Activated B cell treated with CpG ODN at 0.5 μM for 24 hours (primary cell): Measurements from ENCODE around the gene PDIA4. TPM values are rescaled to one million over a fixed set of nuclear protein-coding genes. Genes with fewer than 3 reads are reported as not detected.

Experiments
- ATAC-seq: fragments of 200-7000 bp; cut with Tn5 transposase; one replicate; pipeline ENCODE4 v1.10.0; 2021; ENCODE audit warnings: low read depth, mild to moderate bottlenecking, moderate library complexity
- CTCF ChIA-PET: fragments of 350-600 bp; sonication (Branson Sonifier 250); formaldehyde crosslinking; loops from one replicate; lab custom pipeline; 2021; ENCODE audit warnings: antibody characterized with exemption; lab: Charles Lee
- POLR2A ChIA-PET: fragments of 350-600 bp; sonication (Branson Sonifier 250); formaldehyde crosslinking; loops from one replicate; lab custom pipeline; 2021; ENCODE audit warnings: antibody characterized with exemption; lab: Charles Lee
- DNase-seq: peaks from one replicate; pipeline ENCODE4 v3.0.0; 2022
- H3K27ac Mint-ChIP-seq: one replicate; pipeline ENCODE4 v1.8.0; 2020; ENCODE audit warnings: mixed read lengths
- H3K27me3 Mint-ChIP-seq: one replicate; pipeline ENCODE4 v1.8.0; 2021; ENCODE audit warnings: mixed read lengths
- H3K36me3 Mint-ChIP-seq: one replicate; pipeline ENCODE4 v1.8.0; 2021; ENCODE audit warnings: low read depth, mixed read lengths
- H3K4me1 Mint-ChIP-seq: one replicate; pipeline ENCODE4 v1.8.0; 2021; ENCODE audit warnings: mixed read lengths
- H3K4me3 Mint-ChIP-seq: one replicate; pipeline ENCODE4 v1.8.0; 2020; ENCODE audit warnings: mild to moderate bottlenecking, mixed read lengths
- H3K9me3 Mint-ChIP-seq: one replicate; pipeline ENCODE4 v1.8.0; 2020; ENCODE audit warnings: mixed read lengths
- intact Hi-C: fragments of 100-400 bp; cut with micrococcal nuclease; formaldehyde crosslinking; loops from one replicate; pipeline ENCODE4 v1.15.1; 2024
- total RNA-seq: library from RNA; stranded (reverse); gene quantifications from 2 replicates; pipeline ENCODE4 v1.2.3, GENCODE V29; 2022
- TF ChIP-seq, protein P1 (sequence below): fragments of 200-600 bp; IDR thresholded peaks from one replicate; pipeline ENCODE4 v1.8.0; 2022; ENCODE audit warnings: antibody characterized with exemption, mild to moderate bottlenecking

The PDIA4 gene
- total RNA-seq, 1 donor from 2014 or later: 59.4 TPM

- H3K27me3 Mint-ChIP-seq: no peaks in the 10 kb centered on the region
- peaks cover 3% of the 10 kb centered on the region for H3K4me1 Mint-ChIP-seq
- H3K36me3 Mint-ChIP-seq: peaks cover 75% of the 10 kb centered on the region
- CTCF ChIA-PET: interaction anchor here (0.7 to 2.5 kb wide), 23 partner anchors 15 to 455 kb away, joined by 3 to 46 read pairs (median 4); partner anchors contain the start of genes PDIA4, ZNF398, ZNF425 and ZNF777
- H3K9me3 Mint-ChIP-seq: no peaks in the 10 kb centered on the region
- POLR2A ChIA-PET: interaction anchor here (0.6 to 1.2 kb wide), 6 partner anchors 22 to 120 kb away, joined by 3 to 6 read pairs (median 4); partner anchors contain the start of genes PDIA4, ZNF425 and ZNF786
- TF ChIP-seq, protein P1, sequence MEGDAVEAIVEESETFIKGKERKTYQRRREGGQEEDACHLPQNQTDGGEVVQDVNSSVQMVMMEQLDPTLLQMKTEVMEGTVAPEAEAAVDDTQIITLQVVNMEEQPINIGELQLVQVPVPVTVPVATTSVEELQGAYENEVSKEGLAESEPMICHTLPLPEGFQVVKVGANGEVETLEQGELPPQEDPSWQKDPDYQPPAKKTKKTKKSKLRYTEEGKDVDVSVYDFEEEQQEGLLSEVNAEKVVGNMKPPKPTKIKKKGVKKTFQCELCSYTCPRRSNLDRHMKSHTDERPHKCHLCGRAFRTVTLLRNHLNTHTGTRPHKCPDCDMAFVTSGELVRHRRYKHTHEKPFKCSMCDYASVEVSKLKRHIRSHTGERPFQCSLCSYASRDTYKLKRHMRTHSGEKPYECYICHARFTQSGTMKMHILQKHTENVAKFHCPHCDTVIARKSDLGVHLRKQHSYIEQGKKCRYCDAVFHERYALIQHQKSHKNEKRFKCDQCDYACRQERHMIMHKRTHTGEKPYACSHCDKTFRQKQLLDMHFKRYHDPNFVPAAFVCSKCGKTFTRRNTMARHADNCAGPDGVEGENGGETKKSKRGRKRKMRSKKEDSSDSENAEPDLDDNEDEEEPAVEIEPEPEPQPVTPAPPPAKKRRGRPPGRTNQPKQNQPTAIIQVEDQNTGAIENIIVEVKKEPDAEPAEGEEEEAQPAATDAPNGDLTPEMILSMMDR: peak; percentile 56
- intact Hi-C loops: loop anchor here (1.0 to 10.0 kb wide), 7 partner anchors 18 to 1269 kb away; partner anchors contain the start of genes PDIA4, ZNF425, ZNF746 and ZNF786
- no peak overlapping the region for H3K27ac Mint-ChIP-seq
- peak; percentile 91 for ATAC-seq
- peak; percentile 74 for DNase-seq
- H3K4me3 Mint-ChIP-seq: no peak overlapping the region
Measured at GRCh38 chr7:149005427-149006344, 22.6 kb downstream of the PDIA4 start.

- Mint-ChIP-seq H3K4me3 (no peak overlapping the region), H3K36me3 (peaks cover 67% of the 10 kb centered on the region), H3K27me3 (no peaks in the 10 kb centered on the region), H3K9me3 (no peaks in the 10 kb centered on the region), H3K27ac (no peak overlapping the region), H3K4me1 (peaks cover 3% of the 10 kb centered on the region)
- CTCF ChIA-PET: interaction anchor here (0.8 to 2.5 kb wide), 21 partner anchors 14 to 456 kb away, joined by 3 to 46 read pairs (median 5); partner anchors contain the start of genes PDIA4, ZNF398, ZNF425 and ZNF777
- no peak for ATAC-seq
- intact Hi-C loops: loop anchor here (1.0 to 10.0 kb wide), 7 partner anchors 17 to 1270 kb away; partner anchors contain the start of genes PDIA4, ZNF425, ZNF746 and ZNF786
- POLR2A ChIA-PET: interaction anchor here (0.6 to 1.2 kb wide), 4 partner anchors 23 to 61 kb away, joined by 3 to 6 read pairs (median 5); partner anchors contain the start of gene PDIA4
- DNase-seq: no peak
- TF ChIP-seq, protein P1: no peak
Measured at GRCh38 chr7:149004405-149005370, 23.6 kb downstream of the PDIA4 start.

DNA sequence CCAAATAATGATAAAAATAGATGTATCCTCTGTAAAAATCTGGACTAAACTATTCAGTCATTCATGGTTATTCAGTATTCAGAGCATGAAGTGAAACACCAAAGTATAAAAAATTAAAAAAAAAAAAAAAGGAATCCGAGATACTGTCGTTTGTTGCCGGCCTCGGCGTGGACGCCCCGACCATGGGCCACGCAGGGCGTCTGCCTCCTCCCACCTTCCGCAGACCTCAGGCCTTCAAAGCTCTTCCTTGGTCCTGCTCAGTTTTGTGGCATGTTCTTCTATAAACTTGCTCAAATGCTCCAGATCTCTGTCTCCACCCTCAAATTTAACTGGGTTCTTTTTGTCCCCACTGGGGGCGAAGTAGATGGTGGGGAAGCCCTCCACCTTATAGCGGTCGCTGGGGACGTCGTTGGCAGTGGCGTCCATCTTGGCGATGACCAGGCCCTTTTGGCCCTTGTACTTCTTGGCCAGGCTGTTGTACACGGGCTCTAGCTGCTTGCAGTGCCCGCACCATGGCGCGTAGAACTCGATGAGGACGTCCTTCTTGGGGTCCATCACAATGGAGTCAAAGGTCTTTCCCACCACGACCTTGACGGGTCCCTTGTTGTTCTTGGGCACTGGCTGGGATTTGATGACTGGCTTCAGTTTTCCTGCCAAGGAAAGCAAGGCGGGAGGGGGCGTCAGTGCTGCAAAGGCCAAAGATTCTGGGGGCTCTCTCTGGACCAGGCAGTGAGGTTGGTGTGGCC, 24.6 kb downstream of the PDIA4 start:
- ChIA-PET POLR2A (no interaction called here), CTCF (interaction anchor here (2.4 kb wide), 1 partner anchor 62 kb away, joined by 46 read pairs; no protein-coding TSS in a partner anchor)
- intact Hi-C loops: loop anchor here (10.0 kb wide), 1 partner anchor 1271 kb away; no protein-coding TSS in a partner anchor
- TF ChIP-seq, protein P1: no peak
- DNase-seq (no peak), ATAC-seq (no peak)
- Mint-ChIP-seq H3K27me3 (no peaks in the 10 kb centered on the region), H3K4me3 (no peak overlapping the region), H3K4me1 (peaks cover 3% of the 10 kb centered on the region), H3K27ac (no peak overlapping the region), H3K36me3 (peaks cover 57% of the 10 kb centered on the region), H3K9me3 (no peaks in the 10 kb centered on the region)

DNA sequence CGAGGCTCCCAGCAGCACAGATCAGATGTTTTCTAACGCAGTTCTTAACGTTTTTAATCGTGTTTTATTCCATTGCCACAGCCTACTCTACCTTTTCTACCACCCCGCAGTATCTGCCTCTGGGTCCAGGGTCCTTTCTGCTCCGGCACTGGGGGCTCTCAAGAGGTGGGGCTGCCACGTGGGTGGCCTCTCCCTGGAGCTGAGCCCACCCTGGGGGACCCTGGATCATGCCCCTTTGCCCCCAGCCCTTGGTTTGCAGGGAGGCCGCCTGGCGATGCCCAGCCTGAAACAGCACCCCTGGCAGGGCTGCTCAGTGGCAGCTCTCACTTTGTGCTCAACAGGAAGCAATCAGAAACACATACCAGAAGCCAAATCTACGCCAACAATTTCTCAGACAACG, 25.3 kb downstream of the PDIA4 start:
- Mint-ChIP-seq H3K27ac (no peak overlapping the region), H3K9me3 (no peaks in the 10 kb centered on the region), H3K4me3 (no peak overlapping the region), H3K27me3 (no peaks in the 10 kb centered on the region), H3K4me1 (peaks cover 3% of the 10 kb centered on the region), H3K36me3 (peaks cover 52% of the 10 kb centered on the region)
- CTCF ChIA-PET: no interaction called here
- POLR2A ChIA-PET: no interaction called here
- no peak for DNase-seq
- intact Hi-C loops: loop anchor here (10.0 kb wide), 1 partner anchor 1272 kb away; no protein-coding TSS in a partner anchor
- TF ChIP-seq, protein P1: no peak
- ATAC-seq: no peak
